HG02943 (cell line): ENCODE data around the gene SYT1.

ENCODE experiments used
- ATAC-seq: cut with Tn5 transposase; IDR thresholded peaks from one replicate; pipeline ENCODE4 v1.9.1; 2021; ENCODE audit warnings: mild to moderate bottlenecking, low read depth, moderate library complexity; ENCODE audit not compliant: unreplicated experiment

Gene SYT1

DNA sequence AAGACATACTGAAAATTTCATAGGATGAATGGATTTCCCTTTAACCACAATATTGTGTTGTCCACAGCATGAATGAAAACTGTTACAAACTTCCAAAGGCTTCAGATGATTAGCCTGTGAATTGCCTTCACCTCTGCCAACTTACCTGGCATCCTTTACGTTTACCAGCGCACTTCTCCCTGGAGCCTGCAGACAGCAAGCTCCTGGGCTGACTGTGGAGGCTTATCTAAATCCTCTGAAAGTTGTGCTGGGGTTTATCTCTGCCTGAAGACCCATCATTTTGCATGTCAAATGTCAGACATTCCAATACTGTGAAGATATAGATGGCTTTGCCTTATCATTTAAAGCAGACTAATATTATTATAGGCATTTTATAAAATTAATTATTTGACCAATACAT is 403.0 kb downstream of the SYT1 start:
- no peak for ATAC-seq

DNA sequence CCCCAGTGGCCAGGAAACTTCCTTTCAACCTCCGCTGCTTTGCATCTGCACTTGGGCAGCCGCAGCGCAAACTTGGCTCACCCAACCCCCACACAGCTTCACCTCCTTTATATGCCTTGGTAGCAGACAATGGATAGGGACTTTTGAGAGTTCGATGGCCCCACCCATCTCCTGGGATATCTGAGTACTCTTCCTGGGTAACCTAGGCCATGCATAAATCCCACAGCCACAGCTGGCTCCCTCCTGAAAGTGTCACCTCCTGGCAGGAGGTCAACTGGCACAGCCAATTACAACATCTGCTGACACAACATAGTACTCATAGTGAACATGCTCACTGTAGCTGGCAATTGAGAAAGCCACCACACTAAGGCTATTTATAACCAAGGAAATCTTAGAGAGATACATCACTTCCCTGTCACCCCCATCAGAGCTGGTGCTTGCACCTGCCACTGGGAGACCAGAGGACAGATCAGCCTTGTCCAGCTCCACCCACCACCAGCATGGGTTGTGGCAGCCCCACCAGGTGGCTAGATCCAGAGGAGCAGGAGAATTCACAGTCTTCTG is 410.0 kb downstream of the SYT1 start:
- ATAC-seq = no peak

DNA sequence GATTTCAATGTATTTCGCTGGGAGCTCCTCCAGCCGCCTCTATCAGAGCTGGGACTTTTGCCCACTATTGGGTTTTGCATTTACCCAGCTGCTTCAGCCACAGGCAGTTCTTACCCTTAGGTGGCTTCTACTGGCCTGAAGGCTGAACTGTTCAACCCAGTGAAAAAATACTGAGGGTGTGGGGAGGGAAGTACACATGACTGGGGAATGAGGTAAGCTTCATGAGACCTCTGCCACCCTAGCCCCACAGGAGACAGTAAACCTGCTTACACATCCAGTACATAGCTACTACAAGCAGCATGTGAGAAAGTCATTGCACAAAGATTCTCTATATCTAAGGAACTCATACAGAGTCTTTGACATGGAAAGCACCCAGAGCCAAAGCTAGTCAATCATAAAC is 411.1 kb downstream of the SYT1 start:
- ATAC-seq = no peak

DNA sequence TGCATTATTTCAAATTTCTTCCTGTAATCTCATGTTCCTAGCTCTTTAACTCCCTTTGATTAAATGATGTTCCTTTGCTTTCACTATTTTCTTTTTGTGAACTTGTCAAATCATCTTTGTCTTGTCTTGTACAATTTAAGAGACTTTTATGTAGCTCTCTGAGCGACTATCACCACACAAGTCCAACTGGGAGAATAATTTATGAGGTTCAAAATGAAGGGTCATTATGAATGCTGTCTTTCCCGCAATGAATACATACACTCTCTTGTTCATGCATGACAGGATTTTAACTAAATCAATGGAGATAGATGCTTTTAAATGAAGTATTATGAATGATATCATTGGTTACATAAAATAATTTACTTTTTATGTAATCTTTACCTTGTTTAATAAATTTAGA is 418.8 kb downstream of the SYT1 start:
- no peak for ATAC-seq

DNA sequence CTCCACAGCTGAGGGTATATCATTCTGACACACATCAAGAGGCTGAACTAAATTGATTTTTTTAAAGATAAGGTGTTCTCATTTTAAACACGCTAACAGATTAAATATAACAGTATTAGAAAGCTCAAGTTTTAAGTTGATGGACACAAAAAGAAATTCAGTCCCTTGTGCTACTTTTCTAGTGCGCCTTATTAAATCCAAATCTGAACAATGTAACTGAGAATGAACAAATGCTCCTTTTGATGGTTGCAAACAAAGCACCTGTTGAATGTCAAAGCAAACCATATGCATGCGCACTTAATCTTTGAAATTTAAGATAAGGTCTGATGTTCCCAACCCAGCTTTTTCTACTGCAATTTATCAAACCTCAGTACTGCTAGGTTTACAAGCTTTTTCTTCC is 424.3 kb downstream of the SYT1 start:
- no peak for ATAC-seq

DNA sequence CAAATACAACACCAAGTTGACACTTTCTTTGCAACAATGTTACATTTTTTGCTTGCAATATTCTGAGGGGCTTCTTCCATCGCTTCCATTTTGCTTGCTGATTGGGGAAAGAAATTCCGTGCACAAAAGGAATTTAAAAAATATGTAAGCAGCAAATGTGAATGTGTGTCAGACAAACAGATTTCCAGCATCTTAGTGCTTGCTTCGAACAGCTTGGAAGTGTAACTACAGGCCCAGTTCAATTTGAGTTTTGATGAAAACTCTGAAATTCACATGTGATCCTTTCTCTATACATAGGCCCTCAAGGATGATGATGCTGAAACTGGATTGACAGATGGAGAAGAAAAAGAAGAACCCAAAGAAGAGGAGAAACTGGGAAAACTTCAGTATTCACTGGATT is 427.1 kb downstream of the SYT1 start:
- ATAC-seq = no peak

DNA sequence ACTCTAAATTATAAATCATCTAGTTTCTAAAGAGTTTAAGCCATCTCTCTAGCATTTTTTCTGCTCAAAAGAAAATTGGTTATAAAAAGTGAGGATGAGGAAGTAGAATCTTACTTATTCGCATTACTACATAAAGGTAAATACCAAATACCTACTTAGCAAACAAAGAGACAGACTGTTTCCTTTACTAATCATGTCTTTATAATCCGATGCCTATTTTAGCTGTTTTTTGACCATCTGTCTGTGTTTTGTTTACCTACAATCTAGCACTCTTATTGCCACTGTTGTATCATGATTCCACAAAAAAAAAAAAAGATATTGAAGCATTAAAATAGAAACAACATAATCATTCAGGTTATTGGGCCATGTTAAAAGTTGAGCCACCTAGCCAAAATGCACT is 430.0 kb downstream of the SYT1 start:
- no peak for ATAC-seq

DNA sequence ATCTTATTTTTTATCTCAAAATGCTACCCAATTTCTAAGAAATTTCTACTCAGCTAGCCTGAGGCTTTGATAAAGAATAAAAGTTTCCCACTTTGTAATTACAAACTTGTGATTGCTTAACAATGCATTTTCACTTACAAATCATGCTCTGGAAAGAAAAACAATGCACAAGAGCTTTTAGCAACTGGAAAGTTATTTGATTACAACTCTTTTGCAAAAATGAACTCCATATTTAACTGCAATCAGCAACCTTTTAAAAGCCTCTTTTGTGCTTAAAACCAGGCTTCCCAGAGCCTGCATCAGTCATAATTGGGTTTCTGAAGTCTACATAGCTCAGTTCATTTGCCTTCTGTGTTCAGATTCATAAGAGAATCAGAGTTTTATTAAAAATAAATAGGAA is 431.0 kb downstream of the SYT1 start:
- ATAC-seq = no peak

DNA sequence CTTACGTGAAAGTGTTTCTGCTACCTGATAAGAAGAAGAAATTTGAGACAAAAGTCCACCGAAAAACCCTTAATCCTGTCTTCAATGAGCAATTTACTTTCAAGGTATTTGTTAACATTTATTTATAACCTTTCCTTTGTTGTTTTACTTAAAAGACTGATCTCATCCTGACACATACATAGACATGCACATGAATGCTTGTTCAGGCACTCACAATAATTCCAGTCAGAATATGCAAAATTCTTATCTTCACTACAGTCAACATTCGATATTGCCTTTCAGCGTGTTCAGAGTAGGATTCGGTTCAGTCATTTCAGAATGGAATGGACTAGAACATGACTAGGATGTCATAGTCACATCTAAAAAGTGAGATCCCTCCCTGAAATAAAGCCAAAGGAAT is 431.6 kb downstream of the SYT1 start:
- ATAC-seq = no peak

DNA sequence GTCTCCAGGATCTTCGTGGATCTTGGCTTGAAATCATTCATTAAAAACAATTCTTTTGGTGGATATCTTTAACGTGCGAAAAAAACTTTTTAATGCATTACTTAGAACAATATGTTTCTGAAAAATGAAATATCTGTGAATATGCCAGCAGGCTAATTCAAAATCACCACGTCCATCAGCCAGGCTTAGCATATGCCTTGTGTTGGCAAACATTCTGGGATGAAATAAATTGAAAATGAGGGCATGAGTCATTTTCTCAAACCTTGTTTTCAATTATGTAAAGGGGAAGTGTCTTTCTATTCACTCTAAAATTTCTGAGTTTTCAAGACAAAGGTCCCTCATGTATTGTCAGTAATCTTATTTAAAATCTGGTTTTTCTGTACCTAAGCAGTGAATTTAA is 432.3 kb downstream of the SYT1 start:
- no peak for ATAC-seq

DNA sequence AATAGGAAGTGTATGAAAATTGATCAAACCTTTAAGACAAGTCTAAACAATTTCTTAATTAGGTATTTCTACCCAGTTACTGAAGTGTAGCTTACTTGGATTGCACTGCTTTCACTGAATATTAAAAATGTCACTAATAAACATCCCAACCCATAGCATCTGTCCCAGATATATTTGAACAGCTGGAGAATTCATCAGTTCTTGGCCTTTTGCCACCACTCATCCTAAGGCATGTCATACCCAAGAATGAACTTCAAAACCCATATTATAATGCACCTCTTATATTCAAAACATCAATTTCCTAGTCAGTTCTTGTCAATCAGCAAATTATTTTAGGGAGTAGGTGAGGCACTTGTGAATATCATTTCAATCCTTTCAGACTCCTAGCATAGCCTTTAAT is 433.9 kb downstream of the SYT1 start:
- no peak for ATAC-seq

DNA sequence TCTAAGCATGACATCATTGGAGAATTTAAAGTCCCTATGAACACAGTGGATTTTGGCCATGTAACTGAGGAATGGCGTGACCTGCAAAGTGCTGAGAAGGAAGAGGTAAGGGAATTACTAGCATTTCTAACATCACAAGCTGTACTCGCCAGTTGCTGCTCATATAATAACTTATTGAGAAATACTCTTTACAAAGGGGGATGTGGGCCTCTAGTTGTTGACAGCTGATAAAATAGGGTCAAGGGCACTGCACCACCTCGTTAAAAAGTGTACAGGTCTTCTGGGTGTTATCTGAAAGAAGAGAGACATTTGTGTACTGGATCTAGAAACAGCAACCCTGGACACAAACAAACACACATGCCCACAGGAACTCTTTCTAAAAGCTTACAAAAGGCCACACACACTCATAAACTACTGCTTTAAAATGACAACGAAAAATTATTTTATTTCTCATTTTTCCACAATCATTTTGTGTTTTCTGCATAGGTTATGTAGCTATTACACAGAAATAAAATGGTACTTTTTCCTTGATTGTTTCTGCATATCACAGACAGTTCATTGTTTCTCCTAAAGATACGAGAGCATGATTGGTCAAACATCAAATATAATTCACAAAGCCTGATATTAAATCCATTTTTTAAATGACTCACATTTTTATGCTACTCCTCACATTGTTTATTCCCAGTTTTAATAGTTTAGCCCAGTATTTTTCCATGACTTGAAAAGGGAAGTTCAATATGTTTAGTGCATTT is 435.0 kb downstream of the SYT1 start:
- no peak for ATAC-seq

DNA sequence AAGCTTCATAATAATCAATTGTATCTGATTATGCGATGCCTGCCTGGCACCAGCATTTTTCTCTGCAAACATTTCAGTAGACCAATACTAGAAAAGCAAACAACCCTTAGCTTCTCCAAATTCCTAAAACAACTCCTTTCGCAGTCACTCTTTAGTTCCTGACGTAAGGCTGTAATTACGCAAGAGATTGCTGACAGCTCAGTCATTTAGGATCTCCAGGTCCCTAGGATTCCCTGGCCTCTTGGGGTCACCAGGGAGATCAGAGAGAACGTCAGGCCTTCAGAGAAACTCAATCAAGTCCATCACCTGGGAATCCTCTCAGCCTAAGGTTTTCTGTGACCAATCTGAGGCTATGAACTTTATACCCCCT is 435.6 kb downstream of the SYT1 start:
- no peak for ATAC-seq

DNA sequence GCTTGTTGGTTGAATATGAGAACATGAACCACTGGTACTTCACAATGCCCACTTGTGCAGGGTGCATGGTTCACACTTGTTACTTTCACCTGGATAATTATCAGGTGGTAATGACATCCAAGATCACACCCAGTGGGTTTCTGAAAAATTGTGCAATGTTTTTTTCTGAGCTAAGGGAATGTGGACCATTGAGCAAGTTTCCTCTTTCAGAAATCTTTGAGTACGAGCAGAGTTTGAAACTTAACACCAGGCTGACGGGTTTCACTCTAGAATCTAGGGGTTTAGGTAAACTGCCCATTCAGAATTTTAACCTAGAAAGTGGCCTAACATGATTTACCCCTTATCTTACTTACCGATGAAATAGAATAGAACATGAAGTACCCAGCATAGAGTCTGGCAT is 436.6 kb downstream of the SYT1 start:
- ATAC-seq = no peak

DNA sequence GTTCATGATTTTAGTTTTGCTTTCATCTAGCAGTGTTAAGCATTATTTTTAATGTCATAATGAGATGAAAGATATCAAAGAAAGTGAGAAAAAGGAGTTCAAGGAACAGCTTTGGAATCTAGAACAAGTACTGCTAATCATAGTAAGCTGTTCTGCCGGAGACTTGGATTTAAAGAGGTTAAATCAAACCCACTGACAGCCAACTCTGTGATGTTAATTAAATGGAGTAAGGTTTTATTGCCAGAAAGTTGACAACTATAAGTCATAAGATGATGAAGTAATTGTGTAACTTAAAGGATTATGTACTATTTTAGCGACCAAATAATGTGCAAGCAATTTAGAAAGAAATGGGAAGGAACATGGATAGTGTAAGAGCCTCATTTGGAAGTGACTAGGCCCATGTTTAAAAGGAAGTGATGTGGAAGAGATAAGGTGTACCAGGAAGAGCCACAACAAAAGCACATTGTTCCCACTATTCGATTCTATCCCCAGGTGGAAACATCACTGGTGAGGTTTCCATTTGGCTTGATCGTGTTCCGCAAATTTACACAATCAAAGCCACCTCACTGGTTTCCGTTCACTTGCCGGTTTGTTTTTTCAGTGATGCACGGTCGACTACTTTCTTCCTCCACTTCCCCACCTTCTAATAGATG is 437.7 kb downstream of the SYT1 start:
- no peak for ATAC-seq

DNA sequence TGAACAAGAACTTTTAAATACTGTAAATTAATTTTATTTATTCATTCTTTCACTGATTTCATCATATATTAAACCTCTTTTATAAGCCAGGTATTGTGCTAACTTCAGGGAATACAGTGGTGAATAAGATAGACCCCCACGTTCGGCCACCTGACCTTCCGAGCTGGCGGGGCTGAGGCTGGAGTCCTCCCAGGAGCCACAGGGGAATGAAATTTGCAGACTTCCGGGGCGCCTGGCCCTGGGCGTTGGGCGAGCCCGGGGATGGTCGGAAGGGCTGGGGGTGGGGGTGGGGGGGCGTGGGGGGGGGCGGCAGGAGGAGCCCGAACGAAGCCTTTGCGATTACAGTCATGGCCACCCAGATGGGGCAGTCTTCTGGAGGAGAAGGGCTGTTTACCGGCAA is 442.8 kb downstream of the SYT1 start:
- no peak for ATAC-seq

DNA sequence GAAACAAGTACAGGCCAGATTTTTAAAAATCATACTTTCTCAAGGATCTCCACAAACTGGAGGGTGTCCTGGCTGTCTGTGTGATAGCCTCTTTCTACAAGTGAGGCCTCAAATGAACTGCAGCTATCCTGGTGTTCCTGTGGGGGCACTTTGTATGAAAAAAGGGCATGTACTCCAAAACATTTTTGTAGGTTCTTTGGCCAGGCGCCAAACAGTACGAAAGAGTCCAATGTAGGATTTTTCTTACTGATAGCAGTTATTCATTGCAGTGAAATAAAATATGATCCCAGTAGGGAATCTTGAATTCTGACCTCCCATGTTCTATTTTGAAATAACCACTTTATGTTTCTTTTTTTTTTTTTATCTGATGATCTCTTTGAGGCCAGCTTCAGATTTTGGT is 444.5 kb downstream of the SYT1 start:
- ATAC-seq = no peak

DNA sequence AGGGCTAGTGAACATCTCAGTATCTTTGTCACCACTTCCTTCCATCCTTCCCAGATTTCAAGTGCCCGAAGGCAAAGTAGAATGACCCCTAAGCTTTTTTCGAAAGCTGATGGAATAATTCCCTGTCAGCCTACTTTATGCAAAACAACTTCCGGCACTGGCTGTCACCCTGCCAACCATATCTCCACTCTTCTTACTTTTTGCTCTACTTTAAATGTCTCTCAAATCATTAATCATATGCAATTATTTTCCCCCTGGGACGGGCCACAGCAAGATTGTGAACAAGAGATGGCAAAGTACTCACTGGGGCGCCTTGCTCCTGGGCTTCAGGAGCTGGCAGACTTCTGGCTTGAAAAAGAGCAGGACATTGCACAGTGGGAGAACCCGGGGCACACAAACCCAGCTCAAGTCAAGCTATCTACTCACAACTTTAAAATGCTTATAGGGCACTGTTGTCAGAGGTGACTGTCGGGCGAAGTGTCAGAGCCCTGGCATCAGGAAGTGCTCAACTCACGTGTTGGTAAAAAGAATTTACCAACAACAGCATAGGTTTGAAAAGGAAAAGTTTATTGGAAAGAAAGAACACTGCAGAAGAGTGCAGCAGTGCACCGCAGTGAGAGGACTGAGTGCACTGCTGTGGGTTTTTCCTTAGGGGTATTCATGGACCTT is 452.7 kb downstream of the SYT1 start:
- no peak for ATAC-seq

DNA sequence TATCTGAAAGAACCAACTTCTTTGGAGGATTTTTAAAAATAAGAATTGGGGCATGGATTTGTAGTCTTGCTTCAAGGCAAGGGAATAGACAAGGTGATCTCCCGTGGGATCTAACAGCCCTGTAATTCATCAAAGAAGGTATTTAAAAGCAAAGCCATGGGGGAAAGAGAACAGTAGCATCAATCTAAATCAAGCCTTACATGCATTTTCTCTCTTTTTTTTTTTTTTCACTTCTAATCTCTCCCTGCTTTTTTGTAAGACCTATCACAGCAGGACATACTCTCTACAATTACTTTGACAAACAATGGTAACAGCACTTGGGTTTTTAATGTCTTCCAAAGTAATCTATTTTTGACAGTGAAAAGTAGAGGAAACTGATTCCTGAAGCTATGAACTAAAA is 458.3 kb downstream of the SYT1 start:
- no peak for ATAC-seq

DNA sequence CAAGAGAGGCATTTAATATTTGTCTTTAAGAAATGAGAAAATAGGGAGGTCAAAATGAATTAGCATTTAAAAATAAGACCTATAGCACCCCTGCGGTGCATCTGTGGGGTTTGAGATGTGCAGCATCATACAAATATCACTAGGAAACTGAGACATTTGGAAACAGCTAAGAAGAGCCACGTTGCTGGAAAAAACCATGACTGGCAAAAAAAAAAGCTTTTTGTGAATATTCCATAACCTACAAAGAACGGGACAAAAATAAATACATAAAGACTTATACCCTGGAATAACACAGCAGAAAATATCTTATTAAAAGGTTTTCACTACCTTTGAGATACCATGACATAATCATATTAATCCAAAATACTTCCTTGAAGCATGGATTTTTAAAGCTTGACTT is 460.0 kb downstream of the SYT1 start:
- no peak for ATAC-seq

DNA sequence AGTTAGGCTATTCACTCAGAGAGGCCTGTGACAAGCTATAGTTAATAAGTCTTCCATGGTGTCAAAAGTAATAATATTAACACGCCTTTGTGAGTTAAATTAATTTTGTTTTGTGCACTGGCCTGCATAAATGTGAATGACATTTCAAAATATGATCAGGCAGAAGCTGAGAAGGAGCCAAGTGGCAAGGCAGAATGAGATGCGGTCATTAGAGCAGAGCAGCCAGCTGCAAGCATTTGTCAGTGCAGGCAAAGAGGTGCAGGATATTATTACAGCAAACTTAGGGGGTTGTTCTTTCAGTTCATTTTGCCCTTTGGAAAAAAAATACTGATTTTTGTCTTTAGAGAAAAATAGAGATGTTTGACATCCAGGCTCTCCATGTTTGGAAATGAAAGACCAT is 461.6 kb downstream of the SYT1 start:
- ATAC-seq = no peak

DNA sequence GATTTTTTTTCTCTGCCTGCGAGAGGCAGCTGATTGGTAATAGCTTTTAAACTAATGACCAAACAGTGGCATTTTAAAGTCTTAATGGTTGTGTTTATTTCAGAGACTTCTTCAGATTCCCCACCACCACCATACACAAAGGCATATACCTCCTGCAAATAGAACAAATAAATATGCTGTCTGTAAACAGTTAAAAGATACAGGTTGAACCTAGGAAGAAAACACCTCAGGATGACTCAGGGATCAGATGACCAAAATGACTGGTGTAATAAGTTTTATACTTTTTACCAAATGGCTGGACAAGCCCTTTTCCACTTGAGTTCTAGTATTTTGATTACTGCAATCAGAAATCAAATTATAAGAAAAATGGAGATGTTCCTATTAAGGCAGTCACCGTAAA is 462.1 kb downstream of the SYT1 start:
- ATAC-seq = no peak
